Measurements from ENCODE around the gene MROH7.

DNA sequence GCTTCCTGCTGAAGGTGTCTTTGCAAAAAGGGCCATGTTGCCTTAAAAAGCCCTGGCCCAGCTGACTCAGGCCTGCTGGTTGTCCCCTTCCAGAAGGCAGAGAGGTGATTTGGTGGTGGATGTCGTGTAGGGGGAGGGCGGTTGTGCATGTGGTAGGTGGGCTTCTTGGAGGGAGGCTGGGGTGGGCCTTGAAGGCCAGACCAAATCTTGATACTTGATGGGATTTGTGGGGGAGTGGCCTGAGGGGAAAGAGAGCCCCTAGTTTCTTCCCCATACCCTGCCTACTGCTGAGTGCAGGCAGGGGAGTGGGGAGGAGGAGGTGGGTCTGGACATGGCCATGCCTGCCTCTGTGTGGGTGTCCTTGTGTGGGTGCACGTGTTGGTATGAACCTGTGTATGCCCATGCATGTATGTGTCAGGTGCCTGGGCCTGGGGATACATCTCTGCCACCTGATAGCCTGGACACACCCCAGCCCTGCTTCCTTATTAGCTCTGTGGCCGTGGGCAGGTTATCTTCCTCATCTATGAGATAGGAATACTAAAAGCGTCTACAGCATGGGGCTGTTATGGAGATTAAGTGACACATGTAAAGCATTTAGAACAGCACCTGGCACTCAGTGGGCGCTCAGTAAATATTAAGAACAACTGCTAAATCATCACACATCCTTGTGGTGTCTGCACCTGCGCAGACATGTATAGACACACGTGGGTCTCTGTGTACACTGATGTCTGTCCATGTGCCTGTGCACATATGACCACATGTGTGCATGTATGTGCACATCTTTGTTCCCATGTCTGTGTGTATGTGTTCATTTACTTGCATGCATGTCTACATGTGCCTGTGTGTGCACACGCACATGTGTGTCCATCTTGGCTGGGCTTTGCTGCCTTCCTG lies 35.2 kb upstream of the MROH7 start:
- TF ChIP-seq, protein P1, sequence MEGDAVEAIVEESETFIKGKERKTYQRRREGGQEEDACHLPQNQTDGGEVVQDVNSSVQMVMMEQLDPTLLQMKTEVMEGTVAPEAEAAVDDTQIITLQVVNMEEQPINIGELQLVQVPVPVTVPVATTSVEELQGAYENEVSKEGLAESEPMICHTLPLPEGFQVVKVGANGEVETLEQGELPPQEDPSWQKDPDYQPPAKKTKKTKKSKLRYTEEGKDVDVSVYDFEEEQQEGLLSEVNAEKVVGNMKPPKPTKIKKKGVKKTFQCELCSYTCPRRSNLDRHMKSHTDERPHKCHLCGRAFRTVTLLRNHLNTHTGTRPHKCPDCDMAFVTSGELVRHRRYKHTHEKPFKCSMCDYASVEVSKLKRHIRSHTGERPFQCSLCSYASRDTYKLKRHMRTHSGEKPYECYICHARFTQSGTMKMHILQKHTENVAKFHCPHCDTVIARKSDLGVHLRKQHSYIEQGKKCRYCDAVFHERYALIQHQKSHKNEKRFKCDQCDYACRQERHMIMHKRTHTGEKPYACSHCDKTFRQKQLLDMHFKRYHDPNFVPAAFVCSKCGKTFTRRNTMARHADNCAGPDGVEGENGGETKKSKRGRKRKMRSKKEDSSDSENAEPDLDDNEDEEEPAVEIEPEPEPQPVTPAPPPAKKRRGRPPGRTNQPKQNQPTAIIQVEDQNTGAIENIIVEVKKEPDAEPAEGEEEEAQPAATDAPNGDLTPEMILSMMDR (IDR thresholded peaks at IDR 0.05), result no peak
- no peak for TF ChIP-seq POLR2AphosphoS5 (IDR thresholded peaks at IDR 0.05)
